HG02981 (cell line): ENCODE data around the gene PRKCZ.

ENCODE experiments used
- ATAC-seq: cut with Tn5 transposase; IDR thresholded peaks from one replicate; pipeline ENCODE4 v1.9.1; 2021; ENCODE audit warnings: mild to moderate bottlenecking, moderate library complexity; ENCODE audit not compliant: unreplicated experiment

PRKCZ gene

GRCh38 chr1:2172012-2172411 lies 121.8 kb downstream of the PRKCZ start:
- no peak for ATAC-seq

DNA sequence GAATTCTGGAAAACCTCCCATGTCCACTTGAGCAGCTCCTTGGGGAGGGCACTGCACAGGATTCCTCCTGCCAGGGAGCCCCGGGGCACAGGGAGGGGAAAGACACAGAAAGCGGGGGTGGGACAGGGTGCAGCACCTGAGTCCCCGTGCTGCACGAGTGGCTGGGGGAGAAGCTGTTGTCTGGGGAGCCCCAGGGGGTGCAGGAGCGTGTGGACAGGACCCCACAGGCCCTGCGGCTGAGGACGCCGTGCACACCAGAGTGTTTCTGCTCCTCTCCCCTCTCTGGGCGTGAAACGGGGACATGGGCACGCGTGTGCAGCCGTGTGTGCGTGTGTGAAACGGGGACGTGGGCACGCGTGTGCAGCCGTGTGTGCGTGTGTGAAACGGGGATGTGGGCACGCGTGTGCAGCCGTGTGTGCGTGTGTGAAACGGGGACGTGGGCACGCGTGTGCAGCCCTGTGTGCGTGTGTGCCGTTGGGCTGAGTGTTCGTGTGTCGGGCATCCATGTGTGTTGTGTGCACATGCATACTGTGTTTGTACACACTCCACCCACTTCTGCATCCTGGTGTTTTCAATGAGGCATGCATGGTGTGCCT lies 122.4 kb downstream of the PRKCZ start:
- ATAC-seq: no peak

GRCh38 chr1:2173546-2174347 lies 123.5 kb downstream of the PRKCZ start:
- no peak for ATAC-seq

GRCh38 chr1:2174348-2175054 lies 124.3 kb downstream of the PRKCZ start:
- no peak for ATAC-seq

DNA sequence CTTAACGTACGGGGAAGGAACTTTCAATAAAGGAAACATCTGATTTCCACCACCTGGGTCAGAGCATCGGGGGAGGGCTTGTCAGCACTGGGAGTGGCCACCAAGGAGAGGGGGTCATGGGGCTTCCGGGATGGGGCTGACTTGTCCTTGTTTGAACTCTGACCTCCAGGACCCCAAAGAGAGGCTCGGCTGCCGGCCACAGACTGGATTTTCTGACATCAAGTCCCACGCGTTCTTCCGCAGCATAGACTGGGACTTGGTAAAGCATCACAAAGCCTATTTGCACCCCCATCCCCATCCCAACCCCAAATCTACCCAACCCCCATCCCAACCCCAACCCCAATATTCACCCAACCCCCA lies 124.8 kb downstream of the PRKCZ start:
- ATAC-seq: no peak

- ATAC-seq: no peak
Measured at GRCh38 chr1:2175681-2176454, 125.7 kb downstream of the PRKCZ start.

- ATAC-seq: no peak
Measured at GRCh38 chr1:2176615-2177014, 126.4 kb downstream of the PRKCZ start.

- no peak for ATAC-seq
Measured at GRCh38 chr1:2177541-2177940, 127.3 kb downstream of the PRKCZ start.

- no peak for ATAC-seq
Measured at GRCh38 chr1:2177946-2178538, 127.8 kb downstream of the PRKCZ start.

DNA sequence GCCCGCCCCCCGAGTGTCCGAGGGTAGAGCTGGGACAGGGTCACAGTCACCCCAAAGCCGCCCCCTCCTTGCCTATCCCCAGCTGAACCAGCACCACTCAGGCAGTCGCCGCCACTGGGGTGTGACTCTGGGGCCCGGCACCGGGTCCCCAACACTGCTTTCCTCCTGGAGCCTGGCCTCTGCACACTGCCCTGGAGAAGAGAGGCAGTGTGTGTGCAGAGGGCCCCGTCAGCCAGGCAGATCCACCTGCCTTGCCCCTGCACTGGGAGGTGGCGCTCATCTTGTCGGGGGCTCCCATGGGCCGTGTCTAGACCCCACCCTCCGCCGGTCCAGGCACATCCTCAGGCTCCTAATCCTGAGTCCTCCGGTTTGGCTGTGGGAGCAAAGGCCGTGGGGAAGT lies 128.7 kb downstream of the PRKCZ start:
- no peak for ATAC-seq

- ATAC-seq: no peak
Measured at GRCh38 chr1:2179283-2180013, 129.2 kb downstream of the PRKCZ start.

- no peak for ATAC-seq
Measured at GRCh38 chr1:2180297-2181245, 130.4 kb downstream of the PRKCZ start.

GRCh38 chr1:2181271-2181670 lies 131.1 kb downstream of the PRKCZ start:
- no peak for ATAC-seq

DNA sequence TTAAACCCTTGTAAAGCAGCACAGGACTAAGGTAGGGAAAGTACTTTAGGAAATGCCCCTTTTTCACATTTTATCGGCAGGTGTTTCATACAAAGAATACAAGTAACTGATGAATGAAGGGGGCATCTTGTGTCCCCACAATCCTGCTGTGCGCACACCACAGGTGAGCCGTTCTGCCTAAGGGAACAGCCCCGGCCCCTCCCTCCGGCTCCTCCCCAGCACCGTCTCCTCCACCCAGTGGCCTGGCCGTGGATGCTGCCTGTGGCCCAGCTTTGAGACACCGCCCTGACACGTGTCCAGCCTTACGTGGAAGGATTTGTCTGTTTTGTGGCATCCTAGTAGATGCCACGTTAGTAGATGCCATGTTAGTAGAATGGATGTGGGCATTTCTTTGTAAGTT lies 131.5 kb downstream of the PRKCZ start:
- no peak for ATAC-seq

GRCh38 chr1:2182376-2182775 lies 132.2 kb downstream of the PRKCZ start:
- no peak for ATAC-seq

DNA sequence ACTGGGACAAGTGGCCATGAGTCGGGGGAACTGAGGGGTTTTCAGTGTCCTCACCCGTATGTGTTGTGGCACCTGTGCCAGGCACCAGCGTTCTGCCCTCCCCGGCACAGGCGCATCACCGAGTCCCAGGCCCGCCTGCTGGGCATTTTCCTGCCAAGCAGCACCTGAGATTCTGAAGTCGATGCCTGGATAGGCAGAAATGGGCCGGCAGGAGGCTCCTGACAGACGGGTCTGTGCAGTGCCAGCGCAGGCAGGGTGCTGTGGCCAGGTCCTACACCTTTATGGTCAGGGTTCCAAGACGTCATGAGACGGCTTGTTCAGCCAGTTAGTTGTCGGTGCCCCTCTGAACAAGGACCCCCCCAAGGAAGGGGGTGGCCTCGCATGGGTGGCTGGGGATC lies 133.7 kb downstream of the PRKCZ start:
- no peak for ATAC-seq

DNA sequence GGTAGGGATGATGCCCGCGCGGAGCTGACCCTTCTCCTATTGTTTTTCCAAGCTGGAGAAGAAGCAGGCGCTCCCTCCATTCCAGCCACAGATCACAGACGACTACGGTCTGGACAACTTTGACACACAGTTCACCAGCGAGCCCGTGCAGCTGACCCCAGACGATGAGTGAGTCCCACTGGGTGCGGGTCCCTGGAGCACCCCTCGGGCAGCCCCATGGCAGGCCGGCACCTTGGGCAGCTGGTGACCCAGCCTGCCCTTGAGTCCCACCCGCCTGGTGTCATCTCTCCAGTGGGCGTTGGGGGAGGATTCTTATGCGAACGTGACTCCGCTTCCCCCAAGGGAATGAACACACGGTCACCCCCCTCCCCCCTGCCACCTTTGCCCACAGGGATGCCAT lies 134.3 kb downstream of the PRKCZ start:
- no peak for ATAC-seq

DNA sequence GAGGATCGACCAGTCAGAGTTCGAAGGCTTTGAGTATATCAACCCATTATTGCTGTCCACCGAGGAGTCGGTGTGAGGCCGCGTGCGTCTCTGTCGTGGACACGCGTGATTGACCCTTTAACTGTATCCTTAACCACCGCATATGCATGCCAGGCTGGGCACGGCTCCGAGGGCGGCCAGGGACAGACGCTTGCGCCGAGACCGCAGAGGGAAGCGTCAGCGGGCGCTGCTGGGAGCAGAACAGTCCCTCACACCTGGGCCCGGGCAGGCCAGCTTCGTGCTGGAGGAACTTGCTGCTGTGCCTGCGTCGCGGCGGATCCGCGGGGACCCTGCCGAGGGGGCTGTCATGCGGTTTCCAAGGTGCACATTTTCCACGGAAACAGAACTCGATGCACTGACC lies 134.7 kb downstream of the PRKCZ start:
- ATAC-seq: no peak
